Chondrocyte (in vitro differentiated cells): Measurements from ENCODE around the gene EYS. TPM values are rescaled to one million over a fixed set of nuclear protein-coding genes. Genes with fewer than 3 reads are reported as not detected.
"Not testable (repeated sequence)": the region's sequence is repeated elsewhere in the genome, so short reads cannot be mapped to it uniquely, and the experiment has no call there.

Source experiments
- DNase-seq: peaks from one replicate; pipeline ENCODE4 v3.0.0; 2021; ENCODE audit warnings: mixed read lengths, low spot score
- H3K27ac Mint-ChIP-seq: one replicate; pipeline ENCODE4 v1.8.0; 2021; ENCODE audit warnings: mild to moderate bottlenecking, moderate library complexity, mixed read lengths; ENCODE audit not compliant: unreplicated experiment
- H3K27me3 Mint-ChIP-seq: 2 replicates; pipeline ENCODE4 v1.8.0; 2021; ENCODE audit warnings: low read depth, mixed read lengths
- H3K36me3 Mint-ChIP-seq: 2 replicates; pipeline ENCODE4 v1.8.0; 2021; ENCODE audit warnings: low read depth, mixed read lengths
- H3K4me1 Mint-ChIP-seq: 2 replicates; pipeline ENCODE4 v1.8.0; 2021; ENCODE audit warnings: low read depth, mild to moderate bottlenecking, mixed read lengths
- H3K4me3 Mint-ChIP-seq: one replicate; pipeline ENCODE4 v1.8.0; 2021; ENCODE audit warnings: mild to moderate bottlenecking, moderate library complexity, mixed read lengths; ENCODE audit not compliant: unreplicated experiment
- H3K9me3 Mint-ChIP-seq: 2 replicates; pipeline ENCODE4 v1.8.0; 2021; ENCODE audit warnings: low read depth, mixed read lengths
- CTCF ChIP-seq: fragments of 200-600 bp; sonication (generic); IDR thresholded peaks from 2 replicates; pipeline ENCODE4 v1.5.0; 2021; ENCODE audit warnings: antibody characterized with exemption, mild to moderate bottlenecking, moderate library complexity
- total RNA-seq: library from RNA; stranded (reverse); gene quantifications from 3 replicates; pipeline ENCODE4 v1.2.1, GENCODE V29; 2021

EYS gene
- total RNA-seq, 1 donor from 2014 or later = not detected

GRCh38 chr6:65537600-65537999 lies 169.4 kb downstream of the EYS start:
- Mint-ChIP-seq H3K9me3 (no peaks in the 10 kb centered on the region), H3K36me3 (no peaks in the 10 kb centered on the region)

GRCh38 chr6:65531533-65531932 lies 175.5 kb downstream of the EYS start:
- H3K36me3 Mint-ChIP-seq = no peaks in the 10 kb centered on the region
- H3K4me1 Mint-ChIP-seq = no peaks in the 10 kb centered on the region
- H3K27ac Mint-ChIP-seq = no peak overlapping the region
- no peak for TF ChIP-seq CTCF
- H3K9me3 Mint-ChIP-seq = no peaks in the 10 kb centered on the region
- H3K4me3 Mint-ChIP-seq = no peak overlapping the region
- DNase-seq = no peak
- H3K27me3 Mint-ChIP-seq = no peaks in the 10 kb centered on the region

More at GRCh38 chr6:65537600-65537999, 169.4 kb downstream of the EYS start:
- peaks cover 2% of the 10 kb centered on the region for H3K27me3 Mint-ChIP-seq
- no peak for TF ChIP-seq CTCF
- no peak for DNase-seq
- no peaks in the 10 kb centered on the region for H3K4me1 Mint-ChIP-seq
- no peak overlapping the region for H3K4me3 Mint-ChIP-seq
- no peak overlapping the region for H3K27ac Mint-ChIP-seq

GRCh38 chr6:65524232-65524631 lies 182.8 kb downstream of the EYS start:
- Mint-ChIP-seq H3K36me3 (no peaks in the 10 kb centered on the region), H3K27me3 (no peaks in the 10 kb centered on the region)

GRCh38 chr6:65505736-65506135 lies 201.3 kb downstream of the EYS start:
- H3K4me1 Mint-ChIP-seq = no peaks in the 10 kb centered on the region
- peaks cover 2% of the 10 kb centered on the region for H3K27me3 Mint-ChIP-seq
- peaks cover 16% of the 10 kb centered on the region for H3K9me3 Mint-ChIP-seq
- TF ChIP-seq CTCF = no peak
- no peak for DNase-seq
- no peak overlapping the region for H3K4me3 Mint-ChIP-seq
- no peak overlapping the region for H3K27ac Mint-ChIP-seq
- H3K36me3 Mint-ChIP-seq = no peaks in the 10 kb centered on the region

More at GRCh38 chr6:65524232-65524631, 182.8 kb downstream of the EYS start:
- TF ChIP-seq CTCF = no peak
- Mint-ChIP-seq H3K4me3 (no peak overlapping the region), H3K4me1 (no peaks in the 10 kb centered on the region), H3K27ac (no peak overlapping the region), H3K9me3 (peaks cover 6% of the 10 kb centered on the region)
- no peak for DNase-seq

GRCh38 chr6:65501045-65501444 lies 206.0 kb downstream of the EYS start:
- H3K27me3 Mint-ChIP-seq = peaks cover 2% of the 10 kb centered on the region
- H3K36me3 Mint-ChIP-seq = no peaks in the 10 kb centered on the region
- no peak for DNase-seq
- H3K4me1 Mint-ChIP-seq = no peaks in the 10 kb centered on the region
- H3K27ac Mint-ChIP-seq = no peak overlapping the region
- H3K4me3 Mint-ChIP-seq = no peak overlapping the region
- peaks cover 4% of the 10 kb centered on the region for H3K9me3 Mint-ChIP-seq
- no peak for TF ChIP-seq CTCF

GRCh38 chr6:65483652-65484051 lies 223.4 kb downstream of the EYS start:
- not testable (repeated sequence) for H3K4me1 Mint-ChIP-seq, H3K9me3 Mint-ChIP-seq, H3K4me3 Mint-ChIP-seq, H3K27me3 Mint-ChIP-seq, H3K36me3 Mint-ChIP-seq, DNase-seq, H3K27ac Mint-ChIP-seq
